ENCODE results near the gene DDA1.

Gene DDA1

DNA sequence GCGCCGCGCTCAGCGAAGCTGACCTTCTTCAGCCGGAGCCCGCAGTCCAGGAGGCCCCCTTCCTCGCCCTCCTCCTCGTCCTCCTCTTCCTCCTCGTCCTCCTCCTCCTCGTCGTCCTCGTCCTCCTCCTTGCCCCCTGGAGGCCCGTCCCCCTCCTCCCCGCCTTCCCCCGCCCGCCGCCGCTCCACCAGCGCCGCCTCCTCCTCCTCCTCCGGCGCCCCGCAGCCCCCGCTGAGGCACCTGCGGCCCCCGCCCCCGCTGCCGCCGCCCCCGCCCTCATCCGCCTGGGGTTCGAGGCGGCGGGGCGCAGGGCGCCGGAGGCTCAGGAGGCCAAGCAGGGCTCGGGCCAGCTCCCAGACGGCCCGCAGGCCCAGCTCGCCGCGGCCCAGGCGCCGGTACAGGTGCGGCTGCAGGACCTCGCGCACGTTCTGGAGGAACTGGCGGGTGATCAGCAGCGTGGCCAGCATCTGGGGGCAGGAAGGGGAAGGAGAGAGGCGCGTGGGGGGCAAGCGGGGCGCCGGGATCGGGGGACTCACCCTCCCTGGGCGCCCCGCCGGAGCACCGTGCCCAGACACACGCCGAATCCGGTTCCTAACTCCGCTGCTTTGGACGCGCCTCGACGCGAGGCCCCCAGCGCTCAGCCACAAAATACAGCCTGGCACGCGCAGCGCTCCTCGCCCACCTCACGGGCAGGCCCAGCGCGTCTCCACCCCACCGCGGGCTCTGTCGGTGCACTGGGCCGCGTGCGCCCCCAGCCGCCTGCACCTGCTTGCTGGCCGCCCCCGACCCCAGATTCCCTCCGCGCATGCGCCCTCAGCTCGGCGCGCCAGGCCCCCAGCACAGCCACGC lies 19.4 kb downstream of the DDA1 start:
- DNase-seq (ENCODE audit: low spot score): no peak

DNA sequence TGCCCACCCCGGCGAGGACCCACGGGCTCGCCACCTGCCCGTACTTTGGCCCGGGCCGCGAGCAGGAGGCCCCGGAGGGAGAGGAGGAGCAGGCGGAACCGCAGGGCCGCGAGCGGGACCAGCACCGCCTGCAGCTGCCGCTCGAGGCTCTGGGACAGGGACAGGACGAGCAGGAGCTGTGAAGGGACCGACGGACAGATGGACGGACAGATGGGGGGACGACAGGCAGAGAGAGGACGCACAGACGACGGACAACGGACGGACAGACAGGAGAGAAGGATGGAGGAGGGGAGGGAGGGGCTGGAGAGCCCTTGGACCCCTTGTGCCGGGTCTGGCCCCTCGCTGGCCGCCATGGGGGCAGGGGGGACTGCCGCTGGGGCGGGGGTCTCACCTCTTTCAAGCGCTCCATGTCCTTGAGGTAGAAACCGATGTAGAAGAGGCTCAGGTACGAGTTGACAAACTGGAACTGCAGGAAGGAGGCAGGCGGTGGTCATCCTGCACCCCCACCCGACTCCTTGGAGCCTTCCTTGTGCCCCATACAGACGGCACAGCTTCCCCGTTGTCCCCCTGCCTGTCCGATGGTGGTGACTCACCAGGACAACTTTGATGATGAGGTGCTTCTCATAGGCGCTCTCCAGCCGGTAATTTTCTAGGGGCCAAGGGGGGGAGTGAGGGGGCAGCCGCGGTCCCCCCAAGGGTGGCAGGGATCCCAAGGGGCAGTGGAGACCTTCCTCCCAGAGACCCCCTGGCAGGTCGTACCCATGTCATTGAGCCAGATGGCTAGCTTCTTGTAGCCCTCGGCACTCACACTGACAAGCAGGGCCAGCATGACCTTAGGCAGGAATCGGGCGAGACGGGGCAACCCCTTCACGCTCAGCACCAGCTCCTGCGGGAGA lies 20.3 kb downstream of the DDA1 start:
- no peak for DNase-seq (ENCODE audit: low spot score)

DNA sequence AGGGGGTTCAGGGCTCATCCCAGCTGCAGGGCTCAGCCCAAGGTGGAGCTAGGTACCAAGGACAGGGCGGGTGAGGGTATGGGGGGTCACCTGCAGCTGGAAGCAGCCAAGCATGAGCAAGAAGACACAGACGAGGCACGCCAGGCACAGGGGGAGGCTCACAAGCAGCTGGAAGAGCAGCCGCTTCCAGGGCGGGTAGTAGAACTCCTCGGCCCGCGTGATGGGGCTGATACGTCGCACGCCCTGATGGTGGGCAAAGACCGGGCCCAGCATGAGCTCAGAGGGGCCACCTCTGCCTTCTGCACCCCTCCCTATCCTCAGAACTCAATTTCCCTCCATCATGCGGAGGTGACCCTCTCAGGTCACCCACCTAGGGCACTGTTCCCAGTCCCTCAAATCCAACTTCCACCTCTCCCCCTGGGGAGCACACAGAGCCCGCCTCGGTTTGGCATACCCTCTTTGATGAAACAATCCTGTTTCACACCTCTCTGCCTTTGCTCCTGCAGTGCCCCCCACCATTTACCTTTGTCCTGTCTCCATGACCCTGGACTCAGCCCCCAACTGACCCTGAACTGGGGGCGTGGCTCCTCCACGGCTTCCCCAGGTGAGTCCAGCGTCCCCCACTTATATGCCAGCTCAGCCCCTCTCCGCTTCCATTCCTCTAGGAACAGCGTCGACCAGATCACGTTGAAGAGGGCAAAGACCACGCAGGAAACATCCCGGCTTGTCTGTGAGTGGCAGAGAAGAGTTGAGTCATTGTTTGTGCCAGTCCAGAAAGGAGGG lies 21.1 kb downstream of the DDA1 start:
- no peak for DNase-seq (ENCODE audit: low spot score)

DNA sequence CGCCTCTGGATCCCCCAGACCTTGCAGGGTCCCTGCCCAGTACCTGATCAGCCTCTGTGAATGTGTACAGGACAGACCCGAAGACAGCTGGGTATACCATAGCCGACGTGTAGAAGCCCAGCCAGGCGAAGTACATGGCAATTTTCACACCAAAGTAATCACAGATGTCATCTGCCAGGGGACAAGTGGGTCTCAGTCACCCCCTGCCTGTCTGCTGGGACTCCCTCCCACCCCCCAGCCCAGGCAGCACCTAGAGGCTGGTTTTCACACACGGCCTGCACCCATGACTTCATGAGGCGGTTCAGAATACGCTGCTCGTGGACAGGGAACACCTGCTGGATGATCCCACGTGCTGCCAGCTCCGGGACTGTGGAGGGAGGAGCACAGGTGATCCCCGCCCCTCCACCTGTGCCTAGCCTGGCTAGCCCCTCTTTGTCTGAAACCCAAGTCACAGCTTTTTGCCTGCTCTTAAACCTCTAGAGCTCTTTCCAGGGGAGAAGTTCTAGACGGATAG lies 21.7 kb downstream of the DDA1 start:
- DNase-seq (ENCODE audit: low spot score): no peak

DNA sequence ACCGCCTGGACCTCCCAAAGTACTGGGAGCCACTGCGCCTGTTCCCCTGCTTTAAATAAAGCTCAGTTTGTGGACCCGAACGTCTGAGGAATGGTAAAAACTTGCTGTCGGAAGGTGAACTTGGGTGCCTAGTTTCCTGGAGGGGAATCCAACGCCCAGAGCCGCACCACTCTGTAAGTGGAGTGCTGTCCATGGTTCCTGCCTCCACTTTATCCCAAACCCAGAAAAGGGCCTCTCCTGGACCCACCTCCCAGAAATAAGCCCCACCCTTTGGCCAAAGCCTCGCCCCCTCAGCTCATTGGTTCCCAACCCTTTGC lies 23.0 kb downstream of the DDA1 start:
- no peak for DNase-seq (ENCODE audit: low spot score)

DNA sequence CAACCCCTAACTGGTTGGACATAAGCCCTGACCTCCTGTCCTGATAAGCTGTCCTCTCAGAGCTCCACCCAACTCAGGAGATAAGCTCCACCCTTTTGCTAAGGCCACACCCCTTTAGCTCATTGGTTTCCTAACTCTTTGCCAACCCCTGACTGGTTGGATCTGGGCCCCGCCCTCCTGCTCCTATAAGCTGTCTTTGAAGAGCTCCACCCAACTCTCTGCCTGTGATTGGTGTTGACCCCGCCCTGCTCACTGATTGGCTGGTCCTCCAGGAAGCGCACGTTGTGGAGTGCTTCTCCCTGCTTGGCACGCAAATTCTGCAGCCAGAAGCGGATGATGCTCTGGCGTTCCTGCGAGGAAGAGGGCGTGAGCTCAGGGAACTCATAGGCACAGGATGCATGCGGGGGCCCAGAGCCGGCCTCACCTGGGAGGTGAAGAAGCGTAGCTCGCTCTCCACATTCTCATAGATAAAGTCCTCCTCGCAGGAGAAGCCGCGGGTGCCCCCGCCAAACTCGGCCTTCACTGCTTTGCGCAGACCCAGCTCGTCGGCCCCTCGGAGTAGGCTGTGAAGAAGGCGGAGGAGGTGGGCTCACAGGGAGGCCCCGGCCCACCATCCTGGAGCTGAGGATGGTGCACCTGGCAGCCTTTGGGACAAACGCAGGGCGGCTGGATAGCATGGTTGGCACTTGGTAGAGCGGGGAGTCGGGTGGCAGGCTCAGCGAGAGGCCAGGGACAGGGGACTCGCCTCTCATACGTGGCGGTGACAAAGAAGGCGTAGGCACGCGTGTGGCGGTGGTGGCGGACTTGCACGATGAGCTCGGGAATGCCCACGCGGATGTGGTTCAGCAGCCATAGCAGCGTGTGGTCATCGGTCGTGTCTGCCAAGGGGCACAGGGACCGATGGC lies 23.6 kb downstream of the DDA1 start:
- DNase-seq (ENCODE audit: low spot score): peak; percentile 82

DNA sequence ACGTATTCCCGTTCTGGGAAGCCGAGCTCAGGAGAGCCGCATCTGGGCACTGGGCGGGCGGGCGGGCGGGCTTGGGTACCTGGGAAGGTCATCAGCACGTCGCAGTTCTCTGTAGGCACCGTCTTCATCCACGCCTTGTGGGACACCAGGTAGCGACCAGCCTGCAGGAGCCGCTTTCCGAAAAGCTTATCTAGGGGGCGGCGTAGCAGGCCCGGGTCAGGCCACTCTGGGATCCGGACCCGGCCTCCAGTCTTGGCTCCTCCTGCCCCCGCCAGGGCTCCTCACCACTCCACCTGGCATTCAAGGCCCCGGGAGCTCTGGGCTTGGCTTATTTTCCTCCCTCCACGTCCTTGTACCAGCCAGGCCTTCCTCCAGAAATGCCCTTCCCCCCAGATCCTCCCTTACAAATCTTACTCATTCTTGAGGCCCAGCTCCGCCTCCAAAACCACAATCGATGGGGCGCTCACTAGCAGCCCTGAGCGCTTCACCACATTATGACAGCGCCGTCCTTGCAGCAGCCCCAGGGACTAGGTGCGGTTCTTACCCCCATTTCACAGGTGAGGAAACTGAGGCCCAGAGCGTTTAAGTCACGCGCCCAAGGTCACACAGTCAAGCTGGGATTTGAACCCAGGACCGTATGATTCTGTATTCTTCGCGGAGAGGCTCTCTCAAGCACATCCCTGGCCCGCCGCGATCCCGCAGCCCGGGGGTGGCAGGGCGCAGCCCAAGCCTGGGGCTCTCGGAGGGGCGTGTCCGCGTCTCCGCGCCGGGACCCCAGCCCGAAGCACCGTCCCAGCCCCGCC lies 24.4 kb downstream of the DDA1 start:
- no peak for DNase-seq (ENCODE audit: low spot score)

DNA sequence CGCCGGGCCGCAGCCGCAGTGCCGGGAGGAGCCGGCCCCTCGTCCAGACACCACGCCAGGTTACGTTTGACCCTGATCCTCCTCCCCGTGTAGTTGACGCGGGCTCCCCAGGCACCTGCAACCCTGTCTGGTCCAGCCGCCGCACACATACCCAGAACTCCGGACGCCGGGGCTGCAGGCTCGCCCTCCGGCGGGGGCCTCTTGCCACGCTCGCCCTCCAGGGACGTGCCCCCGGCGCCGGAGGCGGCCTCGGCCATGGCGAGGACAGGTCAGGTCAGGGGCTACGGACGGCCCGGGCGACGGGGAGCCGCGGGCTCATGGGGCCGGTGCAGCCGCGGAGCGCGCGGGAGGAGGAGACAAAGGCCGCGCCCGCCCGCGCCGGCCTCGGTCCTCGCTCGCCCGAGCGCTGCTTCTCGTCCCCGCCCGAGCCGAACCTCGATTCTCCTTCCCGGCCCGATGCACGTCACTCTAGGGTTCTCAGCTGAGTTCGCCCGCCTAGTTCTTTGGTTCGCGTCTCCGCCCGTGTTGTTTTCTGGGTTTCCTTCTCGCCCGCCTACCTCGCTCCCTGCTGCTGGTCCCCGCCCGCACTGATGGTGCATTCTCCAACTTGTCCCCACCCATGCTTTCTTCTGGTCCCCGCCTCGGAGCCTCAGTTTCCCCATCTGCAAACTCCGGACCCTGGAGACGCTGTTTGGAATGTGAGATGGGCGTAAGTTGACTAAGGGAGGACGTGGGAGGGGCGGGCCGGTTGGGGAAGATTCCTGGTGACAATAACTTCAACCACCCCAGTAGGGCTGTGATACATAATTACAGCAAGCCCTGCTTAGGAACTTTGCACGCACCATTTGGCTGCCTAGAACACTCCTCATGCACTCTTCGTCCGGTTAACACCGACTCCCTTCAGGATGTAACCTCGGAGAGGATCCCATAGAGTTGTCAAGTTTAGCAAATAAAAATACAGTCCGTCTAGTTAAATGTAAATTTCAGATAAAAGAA lies 25.3 kb downstream of the DDA1 start, which contains the start of gene ANO8:
Gene ANO8 (minus strand): TSS at position 442 of the 996 bp plus-strand sequence. CDS start 185 bp downstream, at position 257.
- peak; percentile 97 for DNase-seq (ENCODE audit: low spot score)

DNA sequence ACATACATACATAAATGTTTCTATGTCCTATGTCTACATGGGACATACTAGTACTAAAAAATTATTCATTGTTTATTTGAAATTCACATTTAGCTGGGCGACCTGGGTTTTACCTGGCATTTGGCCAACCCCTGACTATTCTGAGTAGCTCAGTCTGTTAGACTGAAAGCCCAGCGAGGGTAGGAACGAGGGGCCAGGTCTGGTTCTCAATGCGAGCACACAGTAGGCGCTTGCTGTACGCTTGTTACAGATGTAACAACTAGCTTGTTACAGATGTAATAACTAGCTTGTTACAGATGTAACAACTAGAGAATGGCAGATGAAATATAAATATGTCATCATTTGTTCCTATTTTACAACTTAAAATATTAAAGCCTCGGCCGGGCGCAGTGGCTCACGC lies 26.2 kb downstream of the DDA1 start:
- DNase-seq (ENCODE audit: low spot score): no peak

DNA sequence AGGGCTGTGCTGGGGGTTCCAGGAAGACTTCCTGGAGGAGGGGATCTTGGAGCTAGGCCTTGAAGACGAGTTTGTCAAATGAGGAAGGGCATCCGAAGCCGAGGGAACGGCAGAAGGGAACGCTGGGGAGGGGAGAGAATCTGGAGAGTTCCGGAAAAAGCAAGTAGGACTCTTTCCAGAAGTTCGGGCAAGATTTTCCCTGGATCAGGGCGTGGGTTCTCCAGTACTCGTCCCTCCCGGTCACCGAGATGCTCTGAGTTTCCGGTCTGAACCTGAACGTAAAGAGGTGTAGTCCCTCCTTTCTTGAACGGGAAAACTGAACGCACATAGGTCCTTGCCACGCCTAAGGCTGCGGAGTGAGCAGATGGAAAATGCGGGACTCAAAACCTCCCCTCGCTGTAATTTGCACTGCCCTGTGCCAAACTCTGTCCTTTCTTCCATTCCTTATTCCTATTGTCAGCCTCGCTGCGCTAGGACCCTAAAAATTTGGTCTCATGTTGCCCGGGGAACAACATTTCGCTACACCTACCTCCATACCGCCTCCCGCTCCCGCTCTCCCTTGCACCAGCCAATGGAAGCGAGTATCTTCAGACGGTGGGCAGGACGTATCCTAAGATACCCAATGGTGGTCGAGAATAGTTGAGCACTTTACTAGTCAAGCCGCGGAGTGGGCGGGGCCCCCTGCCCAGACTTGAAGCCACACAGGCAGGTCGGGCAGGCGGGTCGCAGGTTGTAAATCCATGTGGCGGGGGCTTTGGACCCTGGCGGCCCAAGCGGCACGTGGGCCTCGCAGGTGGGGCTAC lies 27.7 kb downstream of the DDA1 start, which contains the start of gene GTPBP3:
Gene GTPBP3 (plus strand): TSS at position 682 of the 803 bp plus-strand sequence. CDS start 59 bp downstream, at position 741.
- DNase-seq (ENCODE audit: low spot score): peak; percentile 99

DNA sequence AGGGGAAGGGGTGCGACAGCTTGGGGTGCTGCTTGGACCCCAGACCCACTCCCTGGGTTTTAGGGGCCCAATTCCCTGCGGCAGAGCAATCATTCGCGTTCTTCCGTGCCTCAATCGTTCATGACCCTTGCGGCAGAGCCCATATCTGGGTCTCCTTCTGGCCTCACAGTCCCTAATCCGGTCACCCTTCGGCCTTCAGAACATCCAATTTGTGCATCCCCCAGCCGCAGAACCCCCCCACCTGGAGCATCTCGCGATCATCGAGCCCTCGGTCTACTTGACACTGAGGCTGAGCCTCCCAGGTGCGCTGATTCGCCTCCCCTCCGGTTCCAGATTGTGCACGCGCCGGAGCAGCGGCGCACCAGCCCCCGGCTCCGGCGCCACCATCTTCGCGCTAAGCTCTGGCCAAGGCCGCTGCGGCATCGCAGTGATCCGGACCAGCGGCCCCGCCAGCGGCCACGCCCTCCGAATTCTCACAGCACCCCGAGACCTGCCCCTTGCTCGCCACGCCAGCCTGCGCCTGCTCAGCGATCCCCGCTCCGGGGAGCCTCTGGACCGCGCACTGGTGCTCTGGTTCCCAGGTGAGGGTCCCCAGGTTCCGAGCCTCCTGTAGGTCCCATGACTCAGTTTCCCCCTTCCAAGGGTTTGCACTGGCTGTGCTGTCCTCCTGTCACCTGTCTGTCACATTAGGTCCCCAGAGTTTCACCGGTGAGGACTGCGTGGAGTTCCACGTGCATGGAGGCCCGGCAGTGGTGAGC lies 28.5 kb downstream of the DDA1 start:
- DNase-seq (ENCODE audit: low spot score): no peak

DNA sequence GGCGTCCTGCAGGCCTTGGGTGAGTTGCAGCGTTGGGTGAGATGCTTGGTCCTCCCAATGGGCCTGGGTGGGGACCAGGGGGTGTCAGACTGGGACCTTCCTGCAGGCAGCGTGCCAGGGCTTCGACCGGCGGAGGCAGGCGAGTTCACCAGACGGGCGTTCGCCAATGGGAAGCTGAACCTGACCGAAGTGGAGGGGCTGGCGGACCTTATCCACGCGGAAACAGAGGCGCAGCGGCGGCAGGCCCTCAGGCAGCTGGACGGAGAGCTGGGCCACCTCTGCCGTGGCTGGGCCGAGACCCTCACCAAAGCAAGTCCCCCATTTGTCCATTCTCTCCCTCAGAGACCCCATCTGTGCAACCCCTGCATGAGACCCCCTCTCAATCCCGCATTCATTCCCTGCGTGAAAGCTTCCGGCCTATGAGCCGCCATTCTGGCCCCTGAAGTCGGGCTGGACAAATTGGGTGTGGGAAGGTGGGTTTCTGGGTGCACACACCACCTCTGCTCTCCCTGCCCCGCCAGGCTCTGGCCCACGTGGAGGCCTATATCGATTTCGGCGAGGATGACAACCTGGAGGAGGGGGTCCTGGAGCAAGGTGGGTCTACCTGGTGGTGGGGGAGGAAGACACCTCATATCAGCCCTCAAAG lies 29.2 kb downstream of the DDA1 start:
- DNase-seq (ENCODE audit: low spot score): no peak

DNA sequence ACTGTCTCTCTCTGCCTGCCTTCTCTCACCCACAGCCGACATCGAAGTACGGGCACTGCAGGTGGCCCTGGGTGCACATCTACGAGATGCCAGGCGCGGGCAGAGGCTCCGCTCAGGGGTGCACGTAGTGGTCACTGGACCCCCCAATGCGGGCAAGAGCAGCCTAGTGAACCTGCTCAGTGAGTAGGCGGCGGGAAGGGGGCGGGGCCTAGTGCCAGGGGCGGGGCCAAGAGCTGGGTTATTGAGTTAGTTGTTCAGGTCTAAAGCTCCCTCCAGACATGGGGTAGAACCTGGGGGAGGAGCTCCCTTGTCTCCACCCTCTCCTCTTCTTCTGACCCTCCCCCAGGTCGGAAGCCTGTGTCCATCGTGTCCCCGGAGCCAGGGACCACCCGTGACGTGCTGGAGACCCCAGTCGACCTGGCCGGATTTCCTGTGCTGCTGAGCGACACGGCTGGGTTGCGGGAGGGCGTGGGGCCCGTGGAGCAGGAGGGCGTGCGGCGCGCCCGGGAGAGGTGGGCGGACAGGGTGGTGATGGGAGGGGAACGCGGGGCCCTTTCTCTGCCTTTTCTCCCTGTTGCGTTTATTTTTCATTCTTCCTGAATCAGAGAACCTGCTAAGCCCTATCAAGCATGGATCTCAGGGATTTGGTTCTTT lies 29.9 kb downstream of the DDA1 start:
- no peak for DNase-seq (ENCODE audit: low spot score)

DNA sequence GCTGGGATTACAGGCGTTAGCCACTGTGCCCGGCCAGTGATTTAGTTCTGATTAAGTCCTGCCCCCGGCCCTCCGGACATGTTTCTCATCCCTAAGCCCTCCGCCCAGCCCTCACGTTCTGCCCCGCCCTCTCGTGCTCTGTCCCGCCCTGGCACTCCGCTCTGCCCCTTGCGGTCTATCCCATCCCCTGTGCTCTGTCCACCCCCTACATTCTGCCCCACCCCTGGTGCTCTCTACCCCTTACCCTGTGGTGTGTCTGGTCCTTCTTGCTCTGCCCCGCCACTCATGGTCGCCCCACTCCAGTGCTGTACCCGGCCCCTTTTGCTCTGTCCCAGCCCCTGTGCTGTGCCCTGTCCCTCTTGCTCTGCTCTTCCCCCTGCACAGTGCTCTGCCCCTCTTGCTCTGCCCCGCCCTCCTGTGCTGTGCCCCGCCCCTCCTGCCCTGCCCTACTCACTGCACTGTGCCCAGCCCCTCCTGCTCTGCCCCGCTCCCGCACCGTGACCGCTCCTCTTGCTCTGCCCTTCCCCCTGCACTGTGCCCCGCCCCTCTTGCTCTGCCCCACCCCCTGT lies 31.0 kb downstream of the DDA1 start:
- DNase-seq (ENCODE audit: low spot score): no peak

DNA sequence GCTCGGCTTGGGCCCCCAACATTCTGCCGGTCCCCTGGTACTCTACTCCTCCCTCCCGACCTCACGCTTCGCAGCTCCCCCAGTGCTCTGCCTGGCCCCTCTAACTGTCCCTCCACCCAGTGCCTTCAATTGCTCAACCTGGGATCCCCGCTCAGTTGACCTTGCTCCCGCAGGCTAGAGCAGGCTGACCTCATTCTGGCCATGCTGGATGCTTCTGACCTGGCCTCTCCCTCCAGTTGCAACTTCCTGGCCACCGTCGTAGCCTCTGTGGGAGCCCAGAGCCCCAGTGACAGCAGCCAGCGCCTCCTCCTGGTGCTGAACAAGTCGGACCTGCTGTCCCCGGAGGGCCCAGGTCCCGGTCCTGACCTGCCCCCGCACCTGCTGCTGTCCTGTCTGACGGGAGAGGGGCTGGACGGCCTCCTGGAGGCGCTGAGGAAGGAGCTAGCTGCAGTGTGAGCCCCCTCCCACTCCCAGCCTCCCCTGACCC lies 31.6 kb downstream of the DDA1 start:
- no peak for DNase-seq (ENCODE audit: low spot score)

Data from SK-N-DZ (cell line).